GM19438 (cell line): ENCODE data around the gene PRPF19.

Source experiments
- ATAC-seq: cut with Tn5 transposase; IDR thresholded peaks from one replicate; pipeline ENCODE4 v1.9.1; 2021; ENCODE audit warnings: low read depth; ENCODE audit not compliant: unreplicated experiment

PRPF19 gene

DNA sequence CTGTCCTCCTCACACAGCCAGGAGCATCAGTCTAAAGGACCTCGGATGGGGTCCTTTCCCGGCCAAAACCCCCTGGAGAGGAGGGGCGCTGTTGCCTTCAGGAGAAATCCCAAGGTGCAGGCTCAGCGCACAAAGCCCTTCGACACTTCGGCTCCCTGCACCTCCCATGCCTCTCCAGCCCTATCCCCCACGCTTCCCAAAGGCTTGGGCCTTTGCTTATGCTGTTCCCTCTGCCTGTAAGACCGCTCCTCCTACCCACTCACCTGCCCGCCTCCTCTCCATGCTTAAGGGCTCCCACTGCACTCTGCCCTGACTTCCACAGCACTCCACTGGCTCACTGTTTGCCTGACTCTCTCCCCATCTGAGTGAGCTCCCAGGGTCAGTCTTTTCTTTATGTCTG is 32.1 kb upstream of the PRPF19 start:
- no peak for ATAC-seq

GRCh38 chr11:60937811-60938210 is 31.4 kb upstream of the PRPF19 start:
- ATAC-seq, result no peak

- ATAC-seq, result no peak
Measured at GRCh38 chr11:60937144-60937527, 30.8 kb upstream of the PRPF19 start.

GRCh38 chr11:60936467-60937143 is 30.2 kb upstream of the PRPF19 start:
- ATAC-seq, result no peak

GRCh38 chr11:60935676-60936442 is 29.5 kb upstream of the PRPF19 start:
- ATAC-seq, result no peak

DNA sequence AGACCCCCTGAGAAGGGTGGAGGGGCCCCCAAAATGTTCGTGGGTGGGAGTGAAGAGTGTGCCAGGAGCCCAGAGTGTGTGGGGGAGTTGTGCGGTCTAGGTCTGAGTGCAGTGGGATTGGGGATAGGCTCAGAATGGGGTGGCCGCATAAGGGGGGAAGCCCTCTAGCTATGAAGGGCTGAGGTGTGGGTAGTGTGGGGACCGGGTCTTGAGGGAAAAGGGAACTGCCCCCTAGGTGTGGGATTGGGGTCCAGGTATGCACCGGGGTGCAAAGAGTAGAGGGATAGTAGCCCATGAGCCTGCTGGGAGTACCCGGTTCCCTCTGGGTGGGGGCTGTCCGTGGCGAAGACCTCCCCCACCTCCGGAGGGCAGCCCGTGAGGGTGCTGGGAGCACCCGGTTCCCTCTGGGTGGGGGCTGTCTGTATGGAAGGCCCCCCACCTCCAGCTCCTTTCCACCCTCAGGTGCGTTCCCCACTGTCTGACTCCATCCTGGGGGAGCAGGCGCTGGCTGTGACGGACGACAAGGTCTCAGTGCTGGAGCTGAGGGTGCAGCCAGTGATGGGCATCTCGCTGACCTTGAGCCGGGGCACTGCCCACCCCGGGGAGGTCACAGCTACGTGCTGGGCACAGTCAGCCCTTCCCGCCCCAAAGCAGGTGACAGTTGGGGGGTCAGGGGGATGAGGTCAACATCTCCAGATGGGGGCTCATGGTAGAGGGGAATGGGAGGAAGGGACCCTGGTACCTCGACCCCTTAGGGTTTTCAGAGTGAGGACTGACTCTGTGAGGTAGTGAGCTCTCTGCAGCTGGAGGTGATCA is 28.6 kb upstream of the PRPF19 start:
- ATAC-seq, result no peak

GRCh38 chr11:60934124-60934789 is 27.9 kb upstream of the PRPF19 start:
- ATAC-seq, result no peak

- no peak for ATAC-seq
Measured at GRCh38 chr11:60933416-60934123, 27.2 kb upstream of the PRPF19 start.

DNA sequence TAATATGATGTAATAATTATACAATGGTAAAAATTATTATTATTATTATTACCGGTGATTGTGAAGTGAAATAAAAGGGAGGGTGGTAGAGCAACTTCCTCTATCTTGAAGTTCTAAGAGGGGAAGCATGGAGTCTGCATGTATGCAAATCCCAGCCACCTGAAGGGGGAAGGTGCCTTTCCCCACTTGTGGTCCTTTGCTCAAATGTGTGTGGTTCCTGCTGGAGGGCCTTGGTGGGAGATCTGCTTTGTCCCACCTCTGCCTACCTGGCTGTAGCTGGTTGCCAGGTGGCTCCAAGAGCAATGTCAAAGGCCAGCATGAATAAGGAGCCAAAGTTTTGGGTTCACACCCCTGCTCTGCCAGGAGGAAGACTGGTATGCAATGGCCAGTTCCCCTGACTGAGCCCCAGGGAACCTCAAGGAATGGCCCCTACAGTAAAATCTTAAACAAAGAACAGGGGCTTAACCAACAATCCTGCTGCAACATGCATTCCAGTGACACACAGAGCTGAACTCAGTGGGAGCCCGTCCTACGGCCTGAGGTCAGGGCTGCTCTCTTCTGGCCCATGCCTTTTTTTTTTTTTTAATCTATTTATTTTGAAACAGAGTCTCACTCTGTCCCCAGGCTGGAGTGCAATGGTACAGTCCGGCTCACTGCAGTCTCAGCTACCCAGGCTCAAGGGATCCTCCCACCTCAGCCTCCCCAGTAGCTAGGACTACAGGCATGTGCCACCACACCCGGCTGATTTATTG is 26.4 kb upstream of the PRPF19 start:
- no peak for ATAC-seq

- ATAC-seq, result no peak
Measured at GRCh38 chr11:60931917-60932316, 25.5 kb upstream of the PRPF19 start.

DNA sequence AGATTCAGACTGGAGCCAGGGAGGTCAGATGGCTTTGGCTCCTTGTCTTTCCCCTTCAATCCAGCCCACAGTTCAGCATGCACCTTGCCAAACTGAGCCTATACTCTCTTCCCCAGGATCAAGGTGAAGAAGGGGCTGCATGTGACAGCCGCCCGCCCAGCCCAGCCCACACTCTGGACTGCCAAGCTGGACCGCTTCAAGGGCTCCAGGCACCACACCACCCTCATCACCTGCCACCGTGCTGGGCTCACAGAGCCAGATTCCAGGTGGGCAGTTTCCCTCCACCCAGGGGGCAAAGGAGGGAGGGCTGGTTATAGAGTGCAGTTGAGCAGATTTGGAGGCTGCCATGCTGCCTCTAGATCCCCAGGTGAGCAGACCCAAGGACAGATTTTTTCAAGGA is 24.0 kb upstream of the PRPF19 start:
- no peak for ATAC-seq

DNA sequence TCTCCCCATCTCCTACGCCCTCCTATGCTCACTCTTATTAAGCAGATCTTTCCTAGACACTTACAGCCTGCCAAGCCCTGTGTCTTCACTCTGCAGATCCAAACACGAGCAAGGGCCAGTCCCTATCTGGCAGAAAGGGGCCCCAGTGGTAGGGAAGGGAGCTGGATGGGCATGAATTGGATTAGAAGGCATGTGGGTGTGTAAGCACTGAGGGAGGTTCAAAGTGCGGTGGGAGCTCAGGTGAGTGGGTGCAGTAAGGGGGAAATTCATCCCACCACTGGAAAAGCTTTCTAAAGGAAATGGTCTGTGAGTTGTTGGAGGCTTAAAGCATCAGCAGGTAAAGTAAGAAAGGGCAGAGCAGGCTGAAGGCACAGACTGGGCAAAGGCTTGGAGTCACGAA is 23.4 kb upstream of the PRPF19 start:
- ATAC-seq, result no peak

DNA sequence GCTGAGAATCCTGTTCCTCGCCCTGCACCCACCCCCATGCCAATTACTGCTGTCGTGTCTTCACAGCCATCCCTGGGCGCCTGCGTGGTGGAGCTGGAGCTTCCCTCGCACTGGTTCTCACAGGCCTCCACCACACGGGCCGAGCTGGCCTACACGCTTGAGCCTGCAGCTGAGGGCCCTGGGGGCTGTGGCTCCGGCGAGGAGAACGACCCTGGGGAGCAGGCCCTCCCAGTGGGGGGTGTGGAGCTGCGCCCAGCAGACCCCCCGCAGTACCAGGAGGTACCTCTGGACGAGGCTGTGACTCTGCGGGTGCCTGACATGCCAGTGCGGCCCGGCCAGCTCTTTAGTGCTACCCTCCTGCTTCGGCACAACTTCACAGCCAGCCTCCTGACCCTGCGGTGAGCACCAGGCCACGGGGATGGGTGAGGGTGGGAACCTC is 22.2 kb upstream of the PRPF19 start:
- ATAC-seq, result no peak

- ATAC-seq, result no peak
Measured at GRCh38 chr11:60927600-60927999, 21.2 kb upstream of the PRPF19 start.

DNA sequence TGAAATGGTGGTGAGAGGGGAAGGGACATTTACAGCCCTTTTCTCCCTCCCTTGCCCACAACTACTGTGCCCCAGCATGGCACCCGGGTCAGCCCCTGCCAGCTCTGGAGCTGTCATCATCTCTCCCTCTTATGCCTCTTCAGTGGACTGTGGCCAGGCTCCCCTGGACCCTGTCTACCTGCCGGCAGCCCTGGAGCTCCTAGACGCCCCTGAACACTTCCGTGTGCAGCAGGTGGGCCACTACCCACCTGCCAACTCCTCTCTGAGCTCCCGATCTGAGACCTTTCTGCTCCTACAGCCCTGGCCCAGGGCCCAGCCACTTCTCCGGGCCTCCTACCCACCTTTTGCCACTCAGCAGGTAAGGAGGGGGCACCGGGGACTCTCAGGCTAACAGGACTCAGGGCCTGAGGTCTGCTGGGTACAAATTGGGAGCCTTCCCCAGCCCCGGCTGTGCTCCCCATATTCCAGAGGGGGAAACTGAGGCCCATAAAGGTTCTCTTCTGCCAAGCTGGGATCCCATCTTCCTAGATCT is 20.7 kb upstream of the PRPF19 start:
- no peak for ATAC-seq

DNA sequence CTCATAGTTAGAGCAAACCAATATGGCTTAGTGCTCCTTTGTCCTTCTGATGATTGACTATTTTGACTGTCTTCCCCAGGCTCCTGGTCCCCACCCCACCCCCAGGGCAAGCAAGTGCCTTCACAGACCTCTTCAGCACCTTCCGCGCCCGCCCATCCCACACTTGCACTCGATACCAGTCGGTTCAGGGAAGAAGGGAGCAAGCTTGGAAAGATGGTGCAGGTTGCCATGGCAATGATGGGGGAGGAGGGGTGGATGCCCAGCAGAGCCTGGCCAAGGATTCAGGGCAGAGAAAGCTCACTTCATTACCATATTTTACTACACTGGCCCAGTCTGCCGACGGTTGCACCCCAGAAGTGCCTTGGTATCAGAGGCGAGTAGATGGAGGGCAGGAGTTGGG is 20.1 kb upstream of the PRPF19 start:
- no peak for ATAC-seq

DNA sequence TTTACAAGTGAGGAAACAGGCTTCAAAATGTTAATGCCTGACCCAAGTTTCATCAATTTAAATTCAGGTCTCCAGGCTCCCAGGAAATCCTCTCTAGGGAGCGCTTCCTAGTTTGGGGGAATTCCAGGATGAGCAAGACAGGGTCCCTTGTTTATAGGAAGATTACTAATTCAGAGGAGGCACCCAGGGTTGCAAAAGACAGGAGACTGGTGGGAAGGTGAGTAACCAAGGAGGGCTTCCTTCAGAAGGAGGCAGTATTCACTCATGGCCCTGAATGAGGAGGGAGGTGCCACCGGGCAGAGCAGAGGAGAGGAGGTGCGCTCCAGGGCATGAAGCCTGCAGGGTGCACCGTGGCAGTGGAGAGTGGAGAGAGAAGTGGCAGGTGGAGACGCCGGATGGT is 19.5 kb upstream of the PRPF19 start:
- ATAC-seq, result no peak

DNA sequence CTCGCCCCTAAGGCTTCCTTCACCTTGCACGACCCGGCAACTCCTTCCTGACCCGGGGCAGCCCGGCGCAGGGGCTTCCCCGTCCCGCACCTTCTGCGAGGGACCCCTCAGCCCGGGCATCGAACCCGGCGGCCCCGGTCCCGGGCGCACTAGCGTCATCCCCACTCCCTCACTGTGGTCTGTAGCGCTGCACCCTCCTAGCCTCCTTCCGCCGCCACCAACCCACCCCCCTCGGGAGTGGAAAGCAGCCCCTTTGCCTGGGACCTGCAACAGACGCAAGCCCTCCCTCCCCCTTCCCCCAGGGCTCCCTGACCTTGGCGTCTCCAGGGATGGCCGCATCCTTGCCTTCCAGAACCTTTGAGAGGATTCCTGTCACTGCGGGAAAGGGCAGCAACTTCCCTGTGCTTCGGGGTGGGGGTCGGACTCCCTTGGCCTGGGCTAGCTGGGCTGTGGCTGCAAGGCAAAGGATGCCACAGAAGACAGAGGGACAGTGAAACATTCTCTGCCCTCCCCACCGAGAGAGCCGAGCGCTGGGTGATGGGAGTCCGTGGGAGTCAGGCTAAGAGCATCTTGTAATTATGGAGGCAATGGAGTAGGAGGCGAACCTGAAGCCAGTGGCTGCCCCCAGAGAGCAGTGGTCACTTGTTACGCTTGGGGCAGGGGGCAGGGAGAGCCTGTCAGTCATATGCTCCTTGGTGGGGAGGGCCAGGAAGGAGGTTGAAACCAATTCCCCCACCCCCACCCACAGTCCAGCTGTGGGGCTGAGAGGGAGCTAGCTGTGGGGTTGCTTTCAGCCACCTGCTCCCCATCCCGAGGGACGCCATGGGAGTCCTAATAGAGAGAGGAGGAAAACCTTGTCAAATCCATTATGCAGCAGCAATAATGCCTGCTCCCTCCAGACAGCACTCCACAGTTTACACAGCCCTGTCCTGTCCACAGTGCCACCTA is 18.8 kb upstream of the PRPF19 start:
- ATAC-seq, result peak; percentile 47
